Transverse colon (tissue), 4 donors: ENCODE data around the gene RTEL1. TPM values are rescaled to one million over a fixed set of nuclear protein-coding genes. Genes with fewer than 3 reads are reported as not detected.

ENCODE experiments used
- DNase-seq: peaks from one replicate; pipeline ENCODE4 v3.0.0-alpha.2; 2019
- H3K27ac ChIP-seq, 4 donors: fragments of 200-600 bp; sonication (generic); 2 replicates each; pipeline ENCODE4 v1.5.1; 2016 to 2018; ENCODE audit warnings: inconsistent platforms in 4 of 4
- H3K27me3 ChIP-seq: fragments of 200-600 bp; sonication (generic); 2 replicates; pipeline ENCODE4 v1.5.1; 2017; ENCODE audit warnings: inconsistent platforms
- H3K36me3 ChIP-seq, 4 donors: fragments of 200-600 bp; sonication (generic); 2 replicates each; pipeline ENCODE4 v1.5.1; 2017 to 2019; ENCODE audit warnings: inconsistent platforms in 4 of 4
- H3K4me1 ChIP-seq, 4 donors: fragments of 200-600 bp; sonication (generic); 2 replicates each; pipeline ENCODE4 v1.5.1; 2017 to 2020; ENCODE audit warnings: inconsistent platforms in 4 of 4
- H3K4me3 ChIP-seq, 4 donors: fragments of 200-600 bp; sonication (generic); 1 replicate in 1 of 4; 2 replicates in 3 of 4; pipeline versions ENCODE4 v1.5.1 to v1.6.1; 2017 to 2019; ENCODE audit warnings: inconsistent platforms in 4 of 4
- H3K9me3 ChIP-seq, 2 donors: fragments of 200-600 bp; sonication (generic); 2 replicates each; pipeline ENCODE4 v1.5.1; 2017 to 2019; ENCODE audit warnings: inconsistent platforms in 2 of 2
- CTCF ChIP-seq, 5 experiments: fragments of 200-600 bp in 3 of 5; fragments of 450-650 bp in 2 of 5; sonication (generic) in 3 of 5; IDR thresholded peaks; 1 replicate in 2 of 5; 2 replicates in 3 of 5; pipeline ENCODE4 v1.5.1; 2016 to 2017; ENCODE audit warnings: antibody characterized with exemption in 5 of 5, inconsistent platforms in 3 of 5, mild to moderate bottlenecking in 2 of 5, moderate library complexity in 1 of 5
- EP300 ChIP-seq: sonication (generic); formaldehyde crosslinking; IDR thresholded peaks from one replicate; pipeline ENCODE4 v1.6.1; 2017; ENCODE audit warnings: antibody characterized with exemption, low read depth
- POLR2A ChIP-seq: fragments of 450-650 bp; IDR thresholded peaks from one replicate; pipeline ENCODE4 v1.6.1; 2016; ENCODE audit warnings: antibody characterized with exemption, mild to moderate bottlenecking, moderate library complexity
- POLR2AphosphoS5 ChIP-seq, 3 donors: sonication (generic); formaldehyde crosslinking; IDR thresholded peaks; one replicate each; pipeline ENCODE4 v1.6.1; 2016; ENCODE audit warnings: antibody characterized with exemption in 3 of 3
- WGBS, 2 donors: methylation state at CpG; one replicate each; pipeline ENCODE4 v1.1.5; 2018; ENCODE audit warnings: low coverage in 1 of 2; 5-methylcytosine and 5-hydroxymethylcytosine counted together
- in situ Hi-C, 4 donors: fragments of 200-750 bp; cut with MboI; loops; one replicate each; pipeline versions ENCODE4 v1.15.0 to v1.15.1; 2017; ENCODE audit warnings: low sequenced_read_pairs in 3 of 4, low pct_ligation_motif_present in 1 of 4, low pct_unique_long_range_greater_than_20kb in 1 of 4
- intact Hi-C: fragments of 100-400 bp; cut with DNase I; formaldehyde crosslinking; loops from one replicate; pipeline ENCODE4 v1.15.1; 2023; ENCODE audit warnings: low total_unique reads
- total RNA-seq, 4 donors: library from RNA; depleted of rRNA; stranded (reverse); fragments of >200 nt; gene quantifications; one replicate each; pipeline ENCODE4 v1.1.0, GENCODE V29; 2016

The RTEL1 gene
- total RNA-seq, 4 donors from 2014 or later: 18.8 to 84.9 (median 24.1) TPM

- peak; percentile 70 for DNase-seq
- in situ Hi-C loops (no loop called here), intact Hi-C loops (no loop called here)
- no peaks in the 10 kb centered on the region for H3K9me3 ChIP-seq
- TF ChIP-seq POLR2AphosphoS5 (IDR thresholded peaks at IDR 0.05) (peak in 1 of 3 donors; percentile 5), POLR2A (no peak), EP300 (no peak), CTCF (IDR thresholded peaks at IDR 0.05) (peak in 4 of 5 experiments; percentile 12 to 51 (median 32))
- peaks cover 18 to 25% (median 23%) of the 10 kb centered on the region in 4 donors for H3K4me1 ChIP-seq
- H3K4me3 ChIP-seq: peak overlapping the region; percentile 70 to 99 (median 95)
- WGBS, 2 donors: 2 to 17% methylated on average over 1 to 36 of the region's 56 CpGs
- H3K27ac ChIP-seq: peak overlapping the region; percentile 90 to 95 (median 92)
- H3K27me3 ChIP-seq: no peaks in the 10 kb centered on the region
- H3K36me3 ChIP-seq: peaks cover 0 to 16% (median 7%) of the 10 kb centered on the region in 4 donors
These were observed 48.9 kb downstream of the RTEL1 start for GRCh38 chr20:63706852-63707557.

GRCh38 chr20:63707558-63708300 is 49.6 kb downstream of the RTEL1 start, which contains the start of the genes ARFRP1 and ZGPAT:
TSS of gene ARFRP1 (minus strand) at chr20:63707976. CDS start at chr20:63707091, 885 bp downstream.
TSS of gene ZGPAT (plus strand) at chr20:63708039. CDS start at chr20:63708581, 542 bp downstream.
- peak; percentile 93 for DNase-seq
- WGBS, 2 donors: 0% methylated on average over 79 of the region's 98 CpGs; no CpG with 5 or more reads in 1 of the 2 donors
- intact Hi-C loops (loop anchor here (2.0 kb wide), 1 partner anchor 55 kb away; the partner anchor contains the start of gene STMN3), in situ Hi-C loops (no loop called here)
- Histone ChIP-seq H3K4me3 (peak within 1 kb of the TSS; percentile 70 to 99 (median 95)), H3K4me1 (peaks cover 18 to 25% (median 23%) of the 10 kb centered on the region in 4 donors), H3K27ac (peak within 1 kb of the TSS; percentile 90 to 95 (median 92)), H3K36me3 (peaks cover 0 to 23% (median 10%) of the 10 kb centered on the region in 4 donors), H3K9me3 (no peaks in the 10 kb centered on the region), H3K27me3 (no peaks in the 10 kb centered on the region)
- TF ChIP-seq CTCF (IDR thresholded peaks at IDR 0.05) (no peak), POLR2AphosphoS5 (IDR thresholded peaks at IDR 0.05) (peak; percentile 75 to 85 (median 75)), POLR2A (peak; percentile 57), EP300 (no peak)

- Histone ChIP-seq H3K36me3 (peaks cover 0 to 23% (median 11%) of the 10 kb centered on the region in 4 donors), H3K4me1 (peaks cover 18 to 25% (median 23%) of the 10 kb centered on the region in 4 donors), H3K4me3 (peak overlapping the region; percentile 70 to 99 (median 95)), H3K27me3 (no peaks in the 10 kb centered on the region), H3K27ac (peak overlapping the region; percentile 90 to 95 (median 92)), H3K9me3 (no peaks in the 10 kb centered on the region)
- TF ChIP-seq POLR2AphosphoS5 (IDR thresholded peaks at IDR 0.05): no peak
- no peak for TF ChIP-seq EP300
- TF ChIP-seq POLR2A: no peak
- no peak for TF ChIP-seq CTCF (IDR thresholded peaks at IDR 0.05)
- in situ Hi-C loops: no loop called here
- 29% methylated on average over 40 of the region's 67 CpGs; no CpG with 5 or more reads in 1 of the 2 donors for WGBS, 2 donors
- DNase-seq: no peak
- intact Hi-C loops: loop anchor here (2.0 kb wide), 1 partner anchor 56 kb away; the partner anchor contains the start of gene STMN3
These were observed 50.4 kb downstream of the RTEL1 start for GRCh38 chr20:63708301-63709148.
